Cerebellar cortex (tissue), 1 donor: Measurements from ENCODE around the gene GDPD5.
A peak's percentile ranks its signal among the peaks of the same experiment; 100 is the strongest.

ENCODE experiments used
- DNase-seq: peaks from one replicate; pipeline ENCODE4 v3.0.0-alpha.2; 2015; ENCODE audit warnings: low spot score

Gene GDPD5

GRCh38 chr11:75470476-75471080 lies 55.2 kb downstream of the GDPD5 start:
- no peak for DNase-seq

- no peak for DNase-seq
Observed at GRCh38 chr11:75469785-75470405, 55.8 kb downstream of the GDPD5 start.

GRCh38 chr11:75468534-75469340 lies 57.0 kb downstream of the GDPD5 start:
- DNase-seq = no peak

GRCh38 chr11:75467881-75468280 lies 57.9 kb downstream of the GDPD5 start:
- no peak for DNase-seq

- no peak for DNase-seq
Observed at GRCh38 chr11:75467311-75467710, 58.4 kb downstream of the GDPD5 start.

GRCh38 chr11:75465701-75466531 lies 59.8 kb downstream of the GDPD5 start:
- DNase-seq = no peak

GRCh38 chr11:75463106-75463774 lies 62.5 kb downstream of the GDPD5 start:
- no peak for DNase-seq

GRCh38 chr11:75462117-75462653 lies 63.6 kb downstream of the GDPD5 start:
- no peak for DNase-seq

- no peak for DNase-seq
Observed at GRCh38 chr11:75461151-75461550, 64.6 kb downstream of the GDPD5 start.

- no peak for DNase-seq
Observed at GRCh38 chr11:75456596-75457183, 69.1 kb downstream of the GDPD5 start.

GRCh38 chr11:75454987-75455386 lies 70.8 kb downstream of the GDPD5 start:
- peak; percentile 36 for DNase-seq

GRCh38 chr11:75453916-75454655 lies 71.7 kb downstream of the GDPD5 start:
- DNase-seq = peak; percentile 91

- no peak for DNase-seq
Observed at GRCh38 chr11:75450826-75451821, 74.6 kb downstream of the GDPD5 start.

GRCh38 chr11:75450236-75450635 lies 75.5 kb downstream of the GDPD5 start:
- DNase-seq = no peak

GRCh38 chr11:75449776-75450175 lies 76.0 kb downstream of the GDPD5 start:
- no peak for DNase-seq

GRCh38 chr11:75449271-75449670 lies 76.5 kb downstream of the GDPD5 start:
- no peak for DNase-seq

GRCh38 chr11:75447415-75447814 lies 78.3 kb downstream of the GDPD5 start:
- DNase-seq = no peak

GRCh38 chr11:75445315-75445953 lies 80.3 kb downstream of the GDPD5 start:
- DNase-seq = peak; percentile 71

GRCh38 chr11:75443043-75443442 lies 82.7 kb downstream of the GDPD5 start:
- no peak for DNase-seq
